ENCODE measurements around the gene UGT1A1.

UGT1A1 gene

GRCh38 chr2:233803994-233804393 lies 43.9 kb downstream of the UGT1A1 start:
- Histone ChIP-seq H3K4me3 (ENCODE audit: low read depth in 1 of 2, low read length in 1 of 2) (no peak overlapping the region), H3K4me1 (ENCODE audit: control insufficient read depth in 1 of 2, insufficient read depth in 1 of 2, low read depth in 1 of 2, low read length in 1 of 2) (no peaks in the 10 kb centered on the region), H3K27me3 (no peaks in the 10 kb centered on the region), H3K9me3 (no peaks in the 10 kb centered on the region), H3K27ac (no peak overlapping the region), H3K36me3 (no peaks in the 10 kb centered on the region)
- TF ChIP-seq CTCF (IDR thresholded peaks at IDR 0.05): no peak

GRCh38 chr2:233807215-233807865 lies 47.3 kb downstream of the UGT1A1 start:
- Histone ChIP-seq H3K27me3 (no peaks in the 10 kb centered on the region), H3K4me3 (ENCODE audit: low read depth in 1 of 2, low read length in 1 of 2) (no peak overlapping the region), H3K9me3 (no peaks in the 10 kb centered on the region), H3K36me3 (no peaks in the 10 kb centered on the region), H3K4me1 (ENCODE audit: control insufficient read depth in 1 of 2, insufficient read depth in 1 of 2, low read depth in 1 of 2, low read length in 1 of 2) (no peaks in the 10 kb centered on the region), H3K27ac (no peak overlapping the region)
- TF ChIP-seq CTCF (IDR thresholded peaks at IDR 0.05): no peak

- Histone ChIP-seq H3K4me3 (ENCODE audit: low read depth in 1 of 2, low read length in 1 of 2) (no peak overlapping the region), H3K27ac (no peak overlapping the region), H3K36me3 (no peaks in the 10 kb centered on the region), H3K4me1 (ENCODE audit: control insufficient read depth in 1 of 2, insufficient read depth in 1 of 2, low read depth in 1 of 2, low read length in 1 of 2) (no peaks in the 10 kb centered on the region), H3K27me3 (no peaks in the 10 kb centered on the region), H3K9me3 (no peaks in the 10 kb centered on the region)
- TF ChIP-seq CTCF (IDR thresholded peaks at IDR 0.05): no peak
Observed at GRCh38 chr2:233807966-233808935, 48.2 kb downstream of the UGT1A1 start.

- H3K4me3 ChIP-seq (ENCODE audit: low read depth in 1 of 2, low read length in 1 of 2): no peak overlapping the region
Observed at GRCh38 chr2:233810385-233810784, 50.3 kb downstream of the UGT1A1 start.

GRCh38 chr2:233811087-233811486 lies 51.0 kb downstream of the UGT1A1 start:
- H3K4me1 ChIP-seq (ENCODE audit: control insufficient read depth in 1 of 2, insufficient read depth in 1 of 2, low read depth in 1 of 2, low read length in 1 of 2): no peaks in the 10 kb centered on the region
- H3K27ac ChIP-seq: no peak overlapping the region
- TF ChIP-seq CTCF (IDR thresholded peaks at IDR 0.05): no peak
- H3K4me3 ChIP-seq (ENCODE audit: low read depth in 1 of 2, low read length in 1 of 2): no peak overlapping the region
- H3K36me3 ChIP-seq: no peaks in the 10 kb centered on the region
- H3K9me3 ChIP-seq: no peaks in the 10 kb centered on the region
- H3K27me3 ChIP-seq: peaks cover 9% of the 10 kb centered on the region

More at GRCh38 chr2:233810385-233810784, 50.3 kb downstream of the UGT1A1 start:
- no peak for TF ChIP-seq CTCF (IDR thresholded peaks at IDR 0.05)
- H3K27ac ChIP-seq: no peak overlapping the region
- H3K27me3 ChIP-seq: peaks cover 9% of the 10 kb centered on the region
- no peaks in the 10 kb centered on the region for H3K9me3 ChIP-seq
- H3K36me3 ChIP-seq: no peaks in the 10 kb centered on the region
- H3K4me1 ChIP-seq (ENCODE audit: control insufficient read depth in 1 of 2, insufficient read depth in 1 of 2, low read depth in 1 of 2, low read length in 1 of 2): no peaks in the 10 kb centered on the region

Measured in neutrophil (primary cell).